ENCODE data around the gene ANKRD33. TPM values are rescaled to one million over a fixed set of nuclear protein-coding genes. Genes with fewer than 3 reads are reported as not detected.

ANKRD33 gene
- total RNA-seq, 3 donors from 2014 or later = not detected

Other genes starting within 250 kb of the ANKRD33 start
- gene FIGNL2, start 39.4 kb upstream of the ANKRD33 start, total RNA-seq = under 1 TPM; 0.54 to 0.69 (median 0.58) TPM
- under 1 TPM in 2 of 3 donors, not detected in 1; 0.08 to 0.29 TPM for gene ACVRL1, start 19.4 kb downstream of the ANKRD33 start, total RNA-seq
- 10 to 100 TPM in 2 of 3 donors, 1 to 10 TPM in 1; 9.8 to 13.3 (median 11.6) TPM for gene ACVR1B, start 63.6 kb downstream of the ANKRD33 start, total RNA-seq
- 10 to 100 TPM; 13.5 to 16.5 (median 15.3) TPM for gene TAMALIN, start 118.8 kb downstream of the ANKRD33 start, total RNA-seq
- 10 to 100 TPM; 26.0 to 34.5 (median 31.3) TPM for gene NR4A1, start 163.3 kb downstream of the ANKRD33 start, total RNA-seq
- 10 to 100 TPM; 59.6 to 69.7 (median 62.0) TPM for gene ATG101, start 181.9 kb downstream of the ANKRD33 start, total RNA-seq
- gene SMIM41, start 191.6 kb downstream of the ANKRD33 start, total RNA-seq = not detected

All from activated T-cell treated with anti-CD3 and anti-CD28 coated beads, Interleukin-2, amount 50 U/mL, for 4 hours (primary cell).